Stimulated activated CD4-positive, alpha-beta T cell treated with anti-CD3 and anti-CD28 coated beads, Interleukin-4, amount 100 ng/mL, for 4 hours (primary cell): ENCODE measurements around the gene SHLD1.
"Not testable (repeated sequence)": the region's sequence is repeated elsewhere in the genome, so short reads cannot be mapped to it uniquely, and the experiment has no call there.

Experiments used
- DNase-seq, 2 experiments: peaks; one replicate each; pipeline ENCODE4 v3.0.0-alpha.2; 2020

The SHLD1 gene

GRCh38 chr20:5749952-5750779 is at the start of gene SHLD1:
Gene SHLD1 (plus strand): TSS chr20:5750401. CDS start chr20:5772866, 22,465 bp downstream.
- peak; percentile 72 to 81 for DNase-seq

DNA sequence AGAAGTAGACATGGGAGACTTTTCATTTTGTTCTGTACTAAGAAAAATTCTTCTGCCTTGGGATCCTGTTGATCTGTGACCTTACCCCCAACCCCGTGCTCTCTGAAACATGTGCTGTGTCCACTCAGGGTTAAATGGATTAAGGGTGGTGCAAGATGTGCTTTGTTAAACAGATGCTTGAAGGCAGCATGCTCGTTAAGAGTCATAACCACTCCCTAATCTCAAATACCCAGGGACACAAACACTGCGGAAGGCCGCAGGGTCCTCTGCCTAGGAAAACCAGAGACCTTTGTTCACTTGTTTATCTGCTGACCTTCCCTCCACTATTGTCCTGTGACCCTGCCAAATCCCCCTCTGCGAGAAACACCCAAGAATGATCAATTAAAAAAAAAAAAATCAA is 47.9 kb upstream of the SHLD1 start:
- not testable (repeated sequence) for DNase-seq

DNA sequence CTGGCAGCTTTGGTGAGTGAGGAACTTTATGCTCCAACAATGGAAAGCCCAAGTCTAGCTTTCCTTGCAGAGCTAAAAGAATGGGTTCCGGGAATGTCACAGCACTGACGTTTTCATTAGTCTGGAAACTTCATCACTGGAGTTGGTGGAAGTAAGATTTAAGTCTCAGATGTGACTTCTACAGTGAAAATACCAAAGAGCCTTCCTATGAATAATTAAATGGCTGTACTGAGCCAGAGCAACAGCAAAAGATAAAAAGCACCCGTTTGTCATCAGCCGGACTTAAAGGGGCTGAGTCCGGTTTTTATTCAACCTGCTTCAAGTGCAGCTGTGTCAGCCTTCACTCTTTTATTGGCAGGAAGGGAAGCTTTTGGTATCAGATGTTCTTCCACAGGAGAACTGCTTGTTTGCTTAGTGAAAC is 46.5 kb upstream of the SHLD1 start:
- DNase-seq, result no peak

DNA sequence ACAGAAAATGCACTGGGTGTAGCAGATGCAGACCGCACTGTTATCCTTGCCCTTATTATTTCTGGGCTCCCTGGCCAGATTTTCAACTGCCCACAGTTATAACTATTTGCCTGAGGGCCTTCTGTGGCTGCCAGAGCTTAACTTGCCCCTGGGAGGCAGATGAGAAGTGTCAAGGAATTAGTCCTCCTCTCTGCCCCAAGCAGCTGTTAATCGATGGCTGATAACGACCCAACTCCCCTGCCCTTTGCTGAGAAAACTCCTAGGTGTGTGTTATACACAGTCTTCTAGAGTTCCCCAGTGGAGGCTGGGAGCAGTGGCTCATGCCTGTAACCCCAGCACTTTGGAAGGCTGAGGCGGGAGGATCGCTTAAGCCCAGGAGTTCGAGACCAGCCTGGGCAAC is 44.4 kb upstream of the SHLD1 start:
- no peak for DNase-seq

GRCh38 chr20:5706797-5707196 is 43.4 kb upstream of the SHLD1 start:
- DNase-seq, result no peak

DNA sequence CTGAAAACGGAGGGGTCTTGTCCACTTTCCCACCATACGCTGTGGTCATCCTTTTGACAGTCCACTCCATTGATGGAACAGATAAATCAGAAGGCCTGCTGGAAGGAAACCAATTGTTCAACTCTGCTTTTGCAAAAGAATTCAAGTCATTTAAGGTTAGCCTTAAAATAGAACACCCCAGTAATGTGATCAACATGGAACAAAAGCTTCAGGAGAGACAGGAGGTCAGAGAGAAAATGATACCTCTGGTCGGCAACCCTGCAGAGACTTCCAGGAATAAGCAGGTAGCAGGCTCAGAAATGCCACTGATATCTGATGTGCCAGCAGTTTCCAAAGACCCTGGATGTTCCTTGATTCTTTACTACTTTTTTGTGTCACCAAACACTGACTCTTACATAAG is 39.6 kb upstream of the SHLD1 start:
- DNase-seq, result no peak

GRCh38 chr20:5714261-5715041 is 35.8 kb upstream of the SHLD1 start:
- DNase-seq, result peak; percentile 18 to 69

DNA sequence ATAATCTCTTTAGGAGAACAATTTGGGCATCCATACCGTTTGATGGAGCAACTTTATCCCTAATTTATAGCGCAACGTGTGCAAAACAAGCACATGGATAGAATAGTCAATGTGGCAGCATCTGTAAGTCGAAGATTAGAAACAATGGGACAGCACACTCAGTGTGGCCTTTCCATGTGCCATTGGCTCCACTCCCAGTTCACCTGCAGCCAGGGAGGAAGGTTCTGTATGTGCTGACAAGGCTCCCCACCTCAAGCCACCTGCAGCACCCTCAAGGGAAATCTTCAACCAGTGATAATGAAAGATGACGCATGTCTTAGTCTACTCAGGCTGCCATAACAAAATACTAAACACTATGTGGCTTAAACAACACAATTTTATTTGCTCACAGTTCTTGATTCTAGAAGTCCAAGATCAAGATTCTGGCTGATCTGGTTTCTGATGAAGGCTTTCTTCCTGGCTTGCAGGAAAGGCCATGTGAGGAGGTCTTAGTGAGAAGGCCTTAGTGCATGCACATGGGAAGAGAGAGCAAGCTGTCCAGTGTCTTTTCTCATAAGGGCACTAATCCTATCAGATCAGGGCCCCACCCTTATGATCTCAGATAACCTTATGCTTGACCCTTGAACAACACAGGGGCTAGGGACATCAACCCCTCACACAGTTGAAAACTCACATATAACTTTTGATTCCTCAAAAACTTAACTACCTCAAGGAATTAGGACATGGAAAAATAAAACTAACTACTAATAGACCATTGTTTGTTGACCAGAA is 34.9 kb upstream of the SHLD1 start:
- DNase-seq, result no peak

DNA sequence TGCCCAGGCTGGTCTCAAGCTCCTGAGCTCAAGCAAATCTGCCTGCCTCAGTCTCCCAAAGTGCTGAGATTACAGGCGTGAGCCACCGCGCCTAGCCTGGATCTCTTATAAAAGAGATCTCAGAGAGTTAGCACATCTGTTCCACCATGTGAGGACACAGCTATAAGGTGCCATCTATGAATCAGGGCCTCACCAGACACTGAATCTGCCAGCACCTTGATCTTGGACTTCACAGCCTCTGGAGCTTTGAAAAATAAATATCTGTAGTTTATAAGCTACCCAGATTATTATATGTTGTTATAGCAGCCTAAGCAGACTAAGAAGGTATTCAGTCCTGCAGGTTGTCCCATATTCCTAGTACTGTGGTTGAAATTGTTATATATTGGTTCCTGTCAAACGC is 33.2 kb upstream of the SHLD1 start:
- no peak for DNase-seq

GRCh38 chr20:5718896-5719595 is 31.2 kb upstream of the SHLD1 start:
- DNase-seq, result no peak

DNA sequence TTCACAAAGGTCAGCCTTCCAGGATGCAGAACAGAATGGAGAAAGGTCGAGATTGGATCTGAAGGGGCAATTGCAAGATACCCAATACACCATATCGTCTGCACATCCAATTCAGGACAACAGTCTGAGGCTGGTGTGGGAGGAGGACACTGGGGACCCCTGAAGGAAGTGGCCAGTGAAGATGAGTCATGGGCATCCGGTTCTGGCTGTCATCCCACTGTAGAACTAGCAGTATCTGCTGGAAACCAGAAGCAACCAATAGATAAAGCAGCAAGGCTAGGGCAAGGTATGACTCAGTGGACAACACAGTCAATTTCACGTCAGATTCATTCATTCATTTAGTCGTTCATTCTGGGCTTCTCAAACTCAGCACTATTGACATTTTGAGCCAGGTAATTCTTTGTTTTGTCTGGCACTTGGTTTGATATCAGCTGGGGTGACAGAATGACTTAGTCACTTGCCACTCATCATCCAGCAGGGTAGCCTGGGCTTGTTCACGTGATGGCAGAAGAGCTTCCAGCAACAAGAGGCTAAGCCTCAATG is 30.3 kb upstream of the SHLD1 start:
- no peak for DNase-seq

- no peak for DNase-seq
These were observed 29.5 kb upstream of the SHLD1 start for GRCh38 chr20:5720696-5721095.

DNA sequence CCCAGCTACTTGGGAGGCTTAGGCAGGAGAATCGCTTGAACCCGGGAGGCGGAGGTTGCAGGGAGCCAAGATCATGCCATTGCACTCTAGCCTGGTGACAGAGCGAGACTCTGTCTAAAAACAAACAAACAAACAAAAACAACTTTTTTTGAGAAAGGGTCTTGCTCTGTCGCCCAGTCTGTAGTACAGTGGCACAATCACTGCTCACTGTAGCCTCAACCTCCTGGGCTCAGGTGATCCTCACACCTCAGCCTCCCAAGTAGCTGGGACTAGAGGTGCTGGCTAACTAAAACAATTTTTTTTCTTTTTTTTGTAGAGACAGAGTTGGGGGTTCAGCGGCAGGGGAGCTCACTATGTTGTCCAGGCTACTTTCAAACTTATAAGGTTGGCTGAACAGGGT is 28.8 kb upstream of the SHLD1 start:
- not testable (repeated sequence) for DNase-seq

GRCh38 chr20:5722927-5723326 is 27.3 kb upstream of the SHLD1 start:
- DNase-seq, result no peak

GRCh38 chr20:5725183-5725463 is 25.1 kb upstream of the SHLD1 start:
- not testable (repeated sequence) for DNase-seq

GRCh38 chr20:5727018-5727515 is 23.1 kb upstream of the SHLD1 start:
- DNase-seq, result no peak

DNA sequence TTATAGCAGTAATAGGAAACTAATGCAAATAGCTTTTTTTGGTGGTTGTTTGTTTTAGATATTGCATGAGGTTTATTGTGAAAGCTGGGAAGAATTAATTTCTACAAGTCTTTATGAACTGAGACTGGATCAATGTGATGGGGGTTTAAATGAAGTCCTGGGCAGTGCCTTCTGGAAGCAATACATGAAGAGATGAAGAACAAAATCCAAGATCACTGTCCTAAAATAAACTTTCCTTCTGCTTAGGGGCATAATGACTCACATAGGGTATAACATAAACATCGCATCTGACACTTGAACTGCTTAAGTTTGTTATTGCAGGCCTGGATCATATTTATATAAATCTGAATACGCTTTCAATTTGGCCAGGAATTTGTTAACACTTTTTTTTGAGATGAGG is 20.9 kb upstream of the SHLD1 start:
- no peak for DNase-seq

GRCh38 chr20:5730131-5730530 is 20.1 kb upstream of the SHLD1 start:
- DNase-seq, result no peak

DNA sequence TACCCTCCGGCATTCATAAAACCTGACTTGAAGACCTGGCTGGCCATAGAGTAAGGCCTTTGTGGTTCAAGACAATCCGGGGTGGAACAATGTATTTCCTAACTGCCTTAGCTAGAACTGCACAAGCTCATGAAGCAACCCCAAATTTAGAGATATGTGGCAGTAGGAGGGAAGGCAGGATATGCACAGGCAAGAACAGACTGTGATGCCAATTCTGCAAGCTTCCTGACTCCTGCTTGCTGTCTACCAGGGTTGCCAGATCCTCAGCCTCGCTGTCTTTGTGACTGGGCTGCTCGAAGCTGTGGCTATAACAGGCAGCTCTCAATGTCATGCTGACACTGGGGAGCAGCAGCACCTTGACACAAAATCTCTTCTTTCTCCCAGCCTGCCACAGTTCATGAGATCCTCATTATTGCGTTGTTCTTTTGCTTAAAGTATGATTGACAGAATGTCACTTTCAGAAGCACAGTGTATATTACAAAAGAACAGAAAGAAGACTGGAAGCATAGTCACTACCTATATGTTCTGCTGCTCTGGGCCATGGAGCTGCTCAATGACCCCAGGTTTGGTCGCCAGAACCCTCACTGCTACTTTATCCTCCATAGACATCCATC is 18.3 kb upstream of the SHLD1 start:
- DNase-seq, result no peak

GRCh38 chr20:5734602-5735001 is 15.6 kb upstream of the SHLD1 start:
- DNase-seq, result no peak

DNA sequence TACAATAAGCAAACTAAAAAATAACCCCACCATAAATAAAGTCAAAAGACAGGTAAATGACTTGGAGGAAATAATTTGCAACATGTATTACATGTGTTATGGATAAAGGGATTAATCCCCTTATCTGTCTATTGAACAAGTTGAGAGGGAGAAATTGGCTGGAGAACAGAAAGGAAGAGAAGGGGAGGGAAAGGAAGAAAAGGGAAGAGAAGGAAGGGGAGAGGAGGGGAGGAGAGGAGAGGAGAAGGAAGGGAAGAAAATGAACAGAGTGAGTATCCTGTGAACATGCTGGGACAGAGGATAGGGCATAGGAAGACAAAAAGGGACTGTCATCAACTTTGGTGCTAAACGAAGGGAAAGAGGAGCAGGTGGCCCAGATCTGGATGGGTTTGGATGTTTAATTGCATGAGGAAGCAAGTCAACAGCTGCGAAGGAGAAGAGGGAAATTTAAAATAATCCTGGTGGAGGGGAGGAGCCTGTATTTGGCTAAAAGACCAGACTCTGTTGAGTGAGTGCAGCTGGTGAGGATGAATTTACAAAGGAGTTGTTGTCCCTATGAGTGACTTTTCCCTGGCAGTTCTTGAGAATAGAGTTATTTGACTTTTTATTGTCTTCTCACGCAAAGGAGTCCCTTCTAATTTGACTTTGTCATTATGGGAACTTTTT is 14.2 kb upstream of the SHLD1 start:
- DNase-seq, result no peak

DNA sequence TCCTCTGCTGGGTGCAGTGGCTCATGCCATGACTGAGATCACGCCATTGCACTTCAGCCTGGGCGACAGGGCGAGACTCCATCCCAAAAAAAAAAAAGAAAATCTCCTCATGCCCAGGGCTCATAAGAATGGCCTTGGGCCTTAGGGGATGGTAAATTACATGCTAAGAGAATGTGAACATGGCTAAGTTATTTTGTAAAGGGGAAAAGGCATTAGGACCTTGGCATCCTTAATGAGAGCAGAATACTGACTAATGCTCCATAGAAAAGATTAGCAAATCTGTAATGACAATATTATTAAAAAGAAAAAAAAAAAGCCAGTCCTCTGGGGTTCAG is 12.6 kb upstream of the SHLD1 start:
- DNase-seq, result no peak
